Forelimb muscle (tissue), 1 donor: ENCODE results near the gene IFT122. TPM values are rescaled to one million over a fixed set of nuclear protein-coding genes. Genes with fewer than 3 reads are reported as not detected.

Experiments used
- DNase-seq: peaks from one replicate; pipeline ENCODE4 v3.0.0-alpha.2; 2013; ENCODE audit warnings: low read depth
- polyA plus RNA-seq: library from polyadenylated mRNA; unstranded; fragments of 120-200 nt; gene quantifications from one replicate; pipeline ENCODE4 v1.2.1, GENCODE V29; 2013; ENCODE audit not compliant: insufficient read length

Gene IFT122
- polyA plus RNA-seq, 1 donor = 33.2 TPM

- DNase-seq = no peak
These were observed 26.1 kb upstream of the IFT122 start for GRCh38 chr3:129413687-129414506.

GRCh38 chr3:129415378-129415777 lies 24.6 kb upstream of the IFT122 start:
- no peak for DNase-seq

GRCh38 chr3:129415830-129416229 lies 24.2 kb upstream of the IFT122 start:
- no peak for DNase-seq

- DNase-seq = no peak
These were observed 23.6 kb upstream of the IFT122 start for GRCh38 chr3:129416415-129416814.

GRCh38 chr3:129417326-129417725 lies 22.7 kb upstream of the IFT122 start:
- no peak for DNase-seq

- no peak for DNase-seq
These were observed 21.7 kb upstream of the IFT122 start for GRCh38 chr3:129418041-129418973.

- no peak for DNase-seq
These were observed 20.5 kb upstream of the IFT122 start for GRCh38 chr3:129419476-129419875.

GRCh38 chr3:129421236-129421883 lies 18.7 kb upstream of the IFT122 start:
- no peak for DNase-seq

- DNase-seq = no peak
These were observed 17.9 kb upstream of the IFT122 start for GRCh38 chr3:129421988-129422745.

GRCh38 chr3:129422897-129423296 lies 17.1 kb upstream of the IFT122 start:
- no peak for DNase-seq

- no peak for DNase-seq
These were observed 15.7 kb upstream of the IFT122 start for GRCh38 chr3:129424185-129424841.

- DNase-seq = no peak
These were observed 14.8 kb upstream of the IFT122 start for GRCh38 chr3:129425213-129425612.

- DNase-seq = no peak
These were observed 14.4 kb upstream of the IFT122 start for GRCh38 chr3:129425619-129426018.

GRCh38 chr3:129428007-129428375 lies 12.0 kb upstream of the IFT122 start:
- DNase-seq = no peak

- DNase-seq = peak; percentile 82
These were observed 11.5 kb upstream of the IFT122 start, which contains the start of gene EFCAB12 for GRCh38 chr3:129428376-129429079. Gene EFCAB12 (minus strand): TSS chr3:129428636. CDS start chr3:129428488, 148 bp downstream.

- no peak for DNase-seq
These were observed 11.0 kb upstream of the IFT122 start for GRCh38 chr3:129429080-129429451.

- no peak for DNase-seq
These were observed 10.4 kb upstream of the IFT122 start for GRCh38 chr3:129429602-129430001.

- no peak for DNase-seq
These were observed 8.0 kb upstream of the IFT122 start for GRCh38 chr3:129432036-129432435.

- DNase-seq = no peak
These were observed 7.4 kb upstream of the IFT122 start for GRCh38 chr3:129432671-129433070.

GRCh38 chr3:129433565-129433964 lies 6.5 kb upstream of the IFT122 start:
- DNase-seq = no peak
